Pons (tissue), 1 donor: ENCODE measurements around the gene BEND3.
"Not testable (repeated sequence)": the region's sequence is repeated elsewhere in the genome, so short reads cannot be mapped to it uniquely, and the experiment has no call there.

Experiments used
- DNase-seq: peaks from one replicate; pipeline ENCODE4 v3.0.0-alpha.2; 2016; ENCODE audit warnings: low spot score

Gene BEND3

GRCh38 chr6:107033126-107033525 lies 82.2 kb downstream of the BEND3 start:
- DNase-seq = no peak

GRCh38 chr6:107032051-107032450 lies 83.3 kb downstream of the BEND3 start:
- DNase-seq = no peak

GRCh38 chr6:107030151-107030550 lies 85.2 kb downstream of the BEND3 start:
- no peak for DNase-seq

- no peak for DNase-seq
Measured at GRCh38 chr6:107026965-107027364, 88.3 kb downstream of the BEND3 start.

GRCh38 chr6:107021446-107022185 lies 93.7 kb downstream of the BEND3 start:
- DNase-seq = no peak

GRCh38 chr6:107020239-107020638 lies 95.1 kb downstream of the BEND3 start:
- no peak for DNase-seq

GRCh38 chr6:107019628-107020027 lies 95.7 kb downstream of the BEND3 start:
- DNase-seq = not testable (repeated sequence)

GRCh38 chr6:107019047-107019446 lies 96.3 kb downstream of the BEND3 start:
- no peak for DNase-seq
